NCI-H524 treated with DMSO at 0.1 percent for 48 hours (cell line): ENCODE measurements around the gene TNFRSF18.
"Not testable (repeated sequence)": the region's sequence is repeated elsewhere in the genome, so short reads cannot be mapped to it uniquely, and the experiment has no call there.

Source experiments
- DNase-seq: peaks from one replicate; lab custom pipeline; 2025; lab: John Stamatoyannopoulos, UW

The TNFRSF18 gene

GRCh38 chr1:1199141-1199960 lies 7.0 kb downstream of the TNFRSF18 start:
- DNase-seq = no peak

GRCh38 chr1:1198423-1199140 lies 7.8 kb downstream of the TNFRSF18 start:
- DNase-seq = no peak

GRCh38 chr1:1197551-1198422 lies 8.6 kb downstream of the TNFRSF18 start:
- DNase-seq = no peak

GRCh38 chr1:1197188-1197500 lies 9.2 kb downstream of the TNFRSF18 start:
- DNase-seq = no peak

- DNase-seq = no peak
Measured at GRCh38 chr1:1196431-1197187, 9.8 kb downstream of the TNFRSF18 start.

- not testable (repeated sequence) for DNase-seq
Measured at GRCh38 chr1:1195726-1196125, 10.7 kb downstream of the TNFRSF18 start.

GRCh38 chr1:1194723-1195122 lies 11.7 kb downstream of the TNFRSF18 start:
- no peak for DNase-seq

- DNase-seq = no peak
Measured at GRCh38 chr1:1191734-1192133, 14.7 kb downstream of the TNFRSF18 start.

- DNase-seq = no peak
Measured at GRCh38 chr1:1189111-1189510, 17.3 kb downstream of the TNFRSF18 start.

GRCh38 chr1:1187938-1188337 lies 18.5 kb downstream of the TNFRSF18 start:
- DNase-seq = no peak

GRCh38 chr1:1185101-1185765 lies 21.2 kb downstream of the TNFRSF18 start:
- DNase-seq = no peak

- DNase-seq = no peak
Measured at GRCh38 chr1:1183833-1184775, 22.3 kb downstream of the TNFRSF18 start.

GRCh38 chr1:1183221-1183747 lies 23.1 kb downstream of the TNFRSF18 start:
- DNase-seq = no peak

GRCh38 chr1:1182491-1183220 lies 23.7 kb downstream of the TNFRSF18 start:
- no peak for DNase-seq

- no peak for DNase-seq
Measured at GRCh38 chr1:1181938-1182410, 24.4 kb downstream of the TNFRSF18 start.

GRCh38 chr1:1181129-1181937 lies 25.1 kb downstream of the TNFRSF18 start:
- DNase-seq = no peak

- no peak for DNase-seq
Measured at GRCh38 chr1:1179983-1180861, 26.2 kb downstream of the TNFRSF18 start.
